ENCODE data around the gene GNL2. TPM values are rescaled to one million over a fixed set of nuclear protein-coding genes. Genes with fewer than 3 reads are reported as not detected.

GNL2 gene
- total RNA-seq, 3 donors from 2014 or later: 36.8 to 71.8 (median 63.1) TPM

GRCh38 chr1:37630426-37631028, 34.8 kb upstream of the GNL2 start:
- Histone ChIP-seq H3K27ac (no peak overlapping the region), H3K36me3 (no peaks in the 10 kb centered on the region), H3K27me3 (peaks cover 7 to 58% of the 10 kb centered on the region in 2 donors), H3K9me3 (no peaks in the 10 kb centered on the region), H3K4me1 (peaks cover 4 to 13% of the 10 kb centered on the region in 2 donors), H3K4me3 (no peak overlapping the region)
- TF ChIP-seq POLR2AphosphoS5 (IDR thresholded peaks at IDR 0.05): no peak
- no peak for TF ChIP-seq CTCF (IDR thresholded peaks at IDR 0.05)
- no peak for TF ChIP-seq POLR2A (IDR thresholded peaks at IDR 0.05)
- intact Hi-C loops (cut with DNase I; ENCODE audit: low total_unique reads): no loop called here
- DNase-seq (ENCODE audit: low spot score in 2 of 2): no peak

- Histone ChIP-seq H3K4me3 (no peak overlapping the region), H3K9me3 (no peaks in the 10 kb centered on the region), H3K27me3 (peaks cover 4 to 51% of the 10 kb centered on the region in 2 donors), H3K27ac (no peak overlapping the region), H3K4me1 (peaks cover 4 to 13% of the 10 kb centered on the region in 2 donors), H3K36me3 (no peaks in the 10 kb centered on the region)
- intact Hi-C loops (cut with DNase I; ENCODE audit: low total_unique reads): no loop called here
- TF ChIP-seq CTCF (IDR thresholded peaks at IDR 0.05): no peak
- no peak for TF ChIP-seq POLR2A (IDR thresholded peaks at IDR 0.05)
- TF ChIP-seq POLR2AphosphoS5 (IDR thresholded peaks at IDR 0.05): no peak
- DNase-seq (ENCODE audit: low spot score in 2 of 2): no peak
Measured at GRCh38 chr1:37629726-37630425, 34.1 kb upstream of the GNL2 start.

GRCh38 chr1:37629008-37629407, 33.3 kb upstream of the GNL2 start:
- no peak overlapping the region for H3K4me3 ChIP-seq
- TF ChIP-seq POLR2AphosphoS5 (IDR thresholded peaks at IDR 0.05): no peak
- no peak for TF ChIP-seq CTCF (IDR thresholded peaks at IDR 0.05)
- TF ChIP-seq POLR2A (IDR thresholded peaks at IDR 0.05): no peak
- H3K4me1 ChIP-seq: peaks cover 0 to 6% of the 10 kb centered on the region in 2 donors
- no peaks in the 10 kb centered on the region for H3K9me3 ChIP-seq
- DNase-seq (ENCODE audit: low spot score in 2 of 2): no peak
- peaks cover 0 to 47% of the 10 kb centered on the region in 2 donors for H3K27me3 ChIP-seq
- no peaks in the 10 kb centered on the region for H3K36me3 ChIP-seq
- no peak overlapping the region for H3K27ac ChIP-seq
- intact Hi-C loops (cut with DNase I; ENCODE audit: low total_unique reads): no loop called here

GRCh38 chr1:37628026-37628556, 32.4 kb upstream of the GNL2 start:
- Histone ChIP-seq H3K27me3 (peaks cover 0 to 42% of the 10 kb centered on the region in 2 donors), H3K4me1 (no peaks in the 10 kb centered on the region), H3K27ac (no peak overlapping the region), H3K4me3 (no peak overlapping the region), H3K36me3 (no peaks in the 10 kb centered on the region), H3K9me3 (no peaks in the 10 kb centered on the region)
- intact Hi-C loops (cut with DNase I; ENCODE audit: low total_unique reads): no loop called here
- no peak for DNase-seq (ENCODE audit: low spot score in 2 of 2)
- TF ChIP-seq CTCF (IDR thresholded peaks at IDR 0.05): no peak

- no peak for DNase-seq (ENCODE audit: low spot score in 2 of 2)
- Histone ChIP-seq H3K9me3 (no peaks in the 10 kb centered on the region), H3K4me1 (no peaks in the 10 kb centered on the region), H3K4me3 (no peak overlapping the region), H3K36me3 (no peaks in the 10 kb centered on the region), H3K27me3 (peaks cover 0 to 19% of the 10 kb centered on the region in 2 donors), H3K27ac (peak overlapping the region in 1 of 2 donors; percentile 30)
- intact Hi-C loops (cut with DNase I; ENCODE audit: low total_unique reads): no loop called here
- TF ChIP-seq CTCF (IDR thresholded peaks at IDR 0.05) (no peak), POLR2AphosphoS5 (IDR thresholded peaks at IDR 0.05) (no peak), POLR2A (IDR thresholded peaks at IDR 0.05) (no peak)
Measured at GRCh38 chr1:37622131-37622530, 26.4 kb upstream of the GNL2 start.

Measured in breast epithelium (tissue), 4 donors.